GM23338 (cell line): ENCODE data around the gene METRN. TPM values are rescaled to one million over a fixed set of nuclear protein-coding genes. Genes with fewer than 3 reads are reported as not detected.

Experiments used
- ATAC-seq: fragments of 200-7000 bp; cut with Tn5 transposase; 3 replicates; pipeline ENCODE4 v1.9.1; 2020
- DNase-seq: peaks from one replicate; pipeline ENCODE4 v3.0.0-alpha.2; 2015; ENCODE audit warnings: low spot score
- H2AFZ ChIP-seq: fragments of 200-600 bp; sonication (generic); 2 replicates; pipeline ENCODE4 v1.8.0; 2016; ENCODE audit warnings: antibody characterized with exemption, mild to moderate bottlenecking, moderate library complexity
- H3F3A ChIP-seq: fragments of 200-600 bp; sonication (generic); replicated peaks from 2 replicates; pipeline ENCODE4 v1.8.0; 2017; ENCODE audit warnings: antibody characterized with exemption, mixed run types, low read depth
- H3K27ac ChIP-seq: fragments of 200-600 bp; sonication (generic); 2 replicates; pipeline ENCODE4 v1.6.1; 2016; ENCODE audit warnings: low read depth
- H3K27me3 ChIP-seq: fragments of 200-600 bp; sonication (generic); 2 replicates; pipeline ENCODE4 v1.8.0; 2016; ENCODE audit warnings: mild to moderate bottlenecking, mixed run types, moderate library complexity; ENCODE audit not compliant: insufficient read depth
- H3K36me3 ChIP-seq: fragments of 200-600 bp; sonication (generic); 2 replicates; pipeline ENCODE4 v1.8.0; 2016; ENCODE audit warnings: mild to moderate bottlenecking; ENCODE audit not compliant: insufficient read depth
- H3K4me1 ChIP-seq: fragments of 200-600 bp; sonication (generic); 2 replicates; pipeline ENCODE4 v1.8.0; 2016; ENCODE audit warnings: mild to moderate bottlenecking, moderate library complexity; ENCODE audit not compliant: insufficient read depth
- H3K4me2 ChIP-seq: fragments of 200-600 bp; sonication (generic); 2 replicates; pipeline ENCODE4 v1.7.1; 2017; ENCODE audit warnings: mixed run types
- H3K4me3 ChIP-seq: fragments of 200-600 bp; sonication (generic); 2 replicates; pipeline ENCODE4 v1.6.1; 2016; ENCODE audit warnings: mixed run types
- H3K79me2 ChIP-seq: fragments of 200-600 bp; sonication (generic); replicated peaks from 2 replicates; pipeline ENCODE4 v1.8.0; 2017; ENCODE audit warnings: mild to moderate bottlenecking; ENCODE audit not compliant: insufficient read depth
- H3K9me2 ChIP-seq: fragments of 200-600 bp; sonication (generic); 2 replicates; pipeline ENCODE4 v1.8.0; 2017; ENCODE audit not compliant: insufficient read depth
- H4K20me1 ChIP-seq: fragments of 200-600 bp; sonication (generic); replicated peaks from 2 replicates; pipeline ENCODE4 v1.8.0; 2017; ENCODE audit warnings: mild to moderate bottlenecking; ENCODE audit not compliant: insufficient read depth
- H3K27ac Mint-ChIP-seq: 2 replicates; pipeline ENCODE4 v1.8.0; 2020; ENCODE audit warnings: inconsistent platforms, mild to moderate bottlenecking, moderate library complexity, mixed read lengths
- H3K27me3 Mint-ChIP-seq: 3 replicates; pipeline ENCODE4 v1.8.0; 2022; ENCODE audit warnings: low read depth, mild to moderate bottlenecking, moderate library complexity, mixed read lengths, inconsistent platforms; ENCODE audit not compliant: insufficient read depth, poor library complexity
- H3K36me3 Mint-ChIP-seq: 3 replicates; pipeline ENCODE4 v1.8.0; 2021; ENCODE audit warnings: low read depth, mild to moderate bottlenecking, inconsistent platforms, moderate library complexity, mixed read lengths
- H3K4me1 Mint-ChIP-seq: 3 replicates; pipeline ENCODE4 v1.8.0; 2020; ENCODE audit warnings: mild to moderate bottlenecking, inconsistent platforms, mixed read lengths
- H3K4me3 Mint-ChIP-seq: 3 replicates; pipeline ENCODE4 v1.8.0; 2021; ENCODE audit warnings: moderate library complexity, mild to moderate bottlenecking, inconsistent platforms, mixed read lengths
- H3K9me3 Mint-ChIP-seq: 3 replicates; pipeline ENCODE4 v1.8.0; 2020; ENCODE audit warnings: moderate library complexity, mild to moderate bottlenecking, inconsistent platforms, mixed read lengths
- CREB1 ChIP-seq: fragments of 250-450 bp; sonication (Bioruptor Pico); IDR thresholded peaks from 2 replicates; pipeline ENCODE4 v1.5.0; 2020; ENCODE audit warnings: low read depth, mild to moderate bottlenecking, moderate library complexity
- CTCF ChIP-seq, 2 experiments: fragments of 200-600 bp in 1 of 2; sonication (generic) in 1 of 2; conservative IDR thresholded peaks; 2 replicates each; pipeline versions ENCODE4 v1.5.1 to v1.6.1; 2016 to 2017; ENCODE audit warnings: antibody characterized with exemption in 2 of 2, low read depth in 2 of 2, mild to moderate bottlenecking in 2 of 2, moderate library complexity in 1 of 2
- ETS1 ChIP-seq: IDR thresholded peaks from 2 replicates; pipeline ENCODE4 v1.6.1; 2016; ENCODE audit warnings: antibody characterized with exemption
- EZH2 ChIP-seq: fragments of 200-600 bp; sonication (generic); IDR thresholded peaks from one replicate; pipeline ENCODE4 v1.8.0; 2017; ENCODE audit warnings: antibody characterized with exemption, mild to moderate bottlenecking, low read depth; ENCODE audit not compliant: unreplicated experiment
- EZH2phosphoT487 ChIP-seq: fragments of 200-600 bp; sonication (generic); IDR thresholded peaks from one replicate; pipeline ENCODE4 v1.8.1; 2018; ENCODE audit warnings: antibody characterized with exemption; ENCODE audit not compliant: unreplicated experiment
- JUNB ChIP-seq: IDR thresholded peaks from one replicate; pipeline ENCODE4 v1.6.1; 2016; ENCODE audit warnings: antibody characterized with exemption; ENCODE audit not compliant: unreplicated experiment
- NANOG ChIP-seq: IDR thresholded peaks from 2 replicates; pipeline ENCODE4 v1.6.1; 2016; ENCODE audit warnings: antibody characterized with exemption, borderline replicate concordance
- POLR2AphosphoS5 ChIP-seq: IDR thresholded peaks from 2 replicates; pipeline ENCODE4 v1.6.1; 2016; ENCODE audit warnings: antibody characterized with exemption, low read depth
- REST ChIP-seq: IDR thresholded peaks from one replicate; pipeline ENCODE4 v1.6.1; 2018; ENCODE audit warnings: antibody characterized with exemption; ENCODE audit not compliant: unreplicated experiment
- STAT1 ChIP-seq: IDR thresholded peaks from one replicate; pipeline ENCODE4 v1.6.1; 2016; ENCODE audit warnings: antibody characterized with exemption; ENCODE audit not compliant: unreplicated experiment
- ZNF114 ChIP-seq: fragments of 250-450 bp; sonication (Bioruptor Pico); IDR thresholded peaks from 2 replicates; pipeline ENCODE4 v1.5.0; 2020; ENCODE audit warnings: mild to moderate bottlenecking, moderate library complexity
- ZNF331 ChIP-seq: fragments of 250-450 bp; sonication (Bioruptor Pico); IDR thresholded peaks from 2 replicates; pipeline ENCODE4 v1.5.0; 2020; ENCODE audit warnings: low read depth, mild to moderate bottlenecking, moderate library complexity
- ZNF462 ChIP-seq: fragments of 250-450 bp; sonication (Bioruptor Pico); IDR thresholded peaks from 2 replicates; pipeline ENCODE4 v1.5.0; 2020; ENCODE audit warnings: mild to moderate bottlenecking, moderate library complexity
- polyA plus RNA-seq: library from polyadenylated mRNA; unstranded; fragments of >200 nt; fragmentation: Nextera tagmentation; extraction: Ambion mirVana; gene quantifications from 2 replicates; pipeline ENCODE4 v1.2.1, GENCODE V29; 2016
- total RNA-seq: library from RNA; depleted of rRNA; stranded (reverse); fragments of >200 nt; shearing (Covaris generic); gene quantifications from 2 replicates; pipeline ENCODE4 v1.2.3, GENCODE V29; 2014

METRN gene
- total and polyA plus RNA-seq, 2 experiments from 2014 or later = 18.7 to 33.0 TPM

- H3K9me3 Mint-ChIP-seq = no peaks in the 10 kb centered on the region
- H3K79me2 ChIP-seq = no peaks in the 10 kb centered on the region
- H3K27ac Mint-ChIP-seq = no peak overlapping the region
- no peak overlapping the region for H3K27ac ChIP-seq
- no peaks in the 10 kb centered on the region; the same call in 1 of the 2 replicates for H3K4me1 ChIP-seq
- DNase-seq (no peak), ATAC-seq (peak; percentile 2)
- peaks cover 13% of the 10 kb centered on the region for H3K4me1 Mint-ChIP-seq
- H3K4me3 ChIP-seq = peak overlapping the region; percentile 96
- H3K36me3 Mint-ChIP-seq = peaks cover 22% of the 10 kb centered on the region
- no peaks in the 10 kb centered on the region for H4K20me1 ChIP-seq
- no peaks in the 10 kb centered on the region for H3K9me2 ChIP-seq
- peaks cover 17% of the 10 kb centered on the region for H3K27me3 Mint-ChIP-seq
- H2AFZ ChIP-seq = no peak overlapping the region; the same call in 1 of the 2 replicates
- H3K27me3 ChIP-seq = no peaks in the 10 kb centered on the region
- TF ChIP-seq ETS1 (no peak), STAT1 (no peak), EZH2phosphoT487 (no peak), CREB1 (CRISPR knock-in tag) (no peak), ZNF331 (CRISPR knock-in tag) (no peak), ZNF462 (no peak), ZNF114 (CRISPR knock-in tag) (no peak), REST (no peak), CTCF (conservative IDR thresholded peaks at IDR 0.05; ENCODE audit: low read depth in 2 of 2) (no peak), EZH2 (no peak), JUNB (no peak), POLR2AphosphoS5 (no peak), NANOG (no peak)
- peak overlapping the region; percentile 95 for H3K4me2 ChIP-seq
- no peaks in the 10 kb centered on the region; the same call in 1 of the 2 replicates for H3K36me3 ChIP-seq
- peak overlapping the region; percentile 76 for H3K4me3 Mint-ChIP-seq
- H3F3A ChIP-seq = 0 out of 2 replicates have a peak, but pooled peaks cover 6% of the 10 kb centered on the region
Measured at GRCh38 chr16:739560-740458, 24.9 kb downstream of the METRN start.
